ENCODE results near the gene PRDM2.

The PRDM2 gene

DNA sequence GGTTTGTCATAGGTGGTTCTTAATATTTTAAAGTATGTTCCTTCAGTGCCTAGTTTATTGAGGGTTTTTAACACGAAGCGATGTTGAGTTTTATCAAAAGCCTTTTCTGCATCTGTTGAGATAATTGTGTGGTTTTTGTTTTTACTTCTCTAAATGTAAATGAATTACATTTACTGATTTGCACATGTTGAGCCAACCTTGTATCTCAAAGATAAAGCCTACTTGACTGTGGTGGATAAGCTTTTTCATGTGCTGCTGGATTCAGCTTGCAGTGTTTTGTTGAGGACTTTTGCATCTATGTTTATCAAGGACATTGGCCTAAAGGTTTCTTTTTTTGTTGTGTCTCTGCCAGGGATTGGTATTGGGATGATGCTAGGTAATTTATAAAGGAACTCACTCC is 142.5 kb downstream of the PRDM2 start:
- no peak for TF ChIP-seq CTCF (IDR thresholded peaks at IDR 0.05; ENCODE audit: low read depth, low read length)
- DNase-seq (ENCODE audit: extremely low read depth, low read depth): no peak

DNA sequence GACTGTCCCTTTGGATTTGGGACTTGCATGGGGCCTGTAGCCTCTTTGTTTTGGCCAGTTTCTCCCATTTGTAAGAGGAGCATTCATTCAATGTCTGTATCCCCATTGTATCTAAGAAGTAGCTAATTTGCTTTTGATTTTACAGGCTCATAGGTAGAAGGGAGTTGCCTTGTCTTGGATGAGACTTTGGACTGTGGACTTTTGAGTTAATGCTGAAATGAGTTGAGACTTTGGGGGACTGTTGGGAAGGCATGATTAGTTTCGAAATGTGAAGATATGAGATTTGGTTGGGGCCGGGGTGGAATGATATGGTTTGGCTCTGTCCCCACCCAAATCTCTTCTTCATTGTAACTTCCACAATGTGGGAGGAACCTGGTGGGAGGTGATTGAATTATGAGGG is 151.7 kb downstream of the PRDM2 start:
- no peak for DNase-seq (ENCODE audit: extremely low read depth, low read depth)
- no peak for TF ChIP-seq CTCF (IDR thresholded peaks at IDR 0.05; ENCODE audit: low read depth, low read length)

GRCh38 chr1:13855554-13855953 is 155.6 kb downstream of the PRDM2 start:
- no peak for DNase-seq (ENCODE audit: extremely low read depth, low read depth)
- TF ChIP-seq CTCF (IDR thresholded peaks at IDR 0.05; ENCODE audit: low read depth, low read length): no peak

- DNase-seq (ENCODE audit: extremely low read depth, low read depth): no peak
- TF ChIP-seq CTCF (IDR thresholded peaks at IDR 0.05; ENCODE audit: low read depth, low read length): no peak
Observed at GRCh38 chr1:13860031-13860430, 160.0 kb downstream of the PRDM2 start.

DNA sequence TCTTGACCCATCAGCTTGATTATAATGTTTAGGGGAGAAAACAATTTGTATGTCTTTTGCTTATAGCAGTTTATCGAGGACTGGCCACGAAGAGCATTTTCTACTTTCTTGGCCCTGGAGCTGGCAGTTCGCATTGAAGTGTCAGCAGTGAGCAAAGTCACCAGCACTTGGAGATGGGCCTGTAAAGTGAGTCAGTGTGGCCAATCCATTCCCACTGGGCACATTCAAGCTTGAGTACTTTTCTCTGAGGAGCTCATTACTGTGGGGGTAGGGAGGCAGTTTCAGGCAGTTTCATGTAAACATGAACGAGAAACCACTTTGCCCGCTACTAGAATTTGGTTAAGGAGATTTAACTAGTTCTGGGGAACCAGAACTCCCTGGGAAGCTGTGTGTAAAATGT is 164.8 kb downstream of the PRDM2 start:
- DNase-seq (ENCODE audit: extremely low read depth, low read depth): no peak
- no peak for TF ChIP-seq CTCF (IDR thresholded peaks at IDR 0.05; ENCODE audit: low read depth, low read length)

GRCh38 chr1:13865851-13866250 is 165.9 kb downstream of the PRDM2 start:
- TF ChIP-seq CTCF (IDR thresholded peaks at IDR 0.05; ENCODE audit: low read depth, low read length): no peak
- DNase-seq (ENCODE audit: extremely low read depth, low read depth): no peak

DNA sequence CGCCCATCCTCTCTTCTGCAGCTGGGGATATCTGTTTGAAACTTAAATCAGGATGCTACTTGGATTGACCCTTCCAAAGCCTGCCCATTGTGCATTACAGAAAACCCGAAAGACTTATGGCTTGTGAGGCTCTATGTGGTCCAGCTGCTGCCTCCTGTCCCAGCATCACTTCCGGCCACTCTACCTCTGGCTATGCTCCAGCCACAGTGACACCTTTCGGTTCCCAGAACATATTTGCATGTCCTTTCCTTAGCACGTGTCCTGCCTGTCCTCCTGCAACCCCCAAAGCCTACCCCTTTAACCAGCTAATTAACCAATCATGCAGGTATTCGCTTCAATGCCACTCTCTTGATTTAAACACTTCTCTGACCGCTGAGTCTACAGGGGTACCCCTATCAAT is 167.6 kb downstream of the PRDM2 start:
- DNase-seq (ENCODE audit: extremely low read depth, low read depth): no peak
- TF ChIP-seq CTCF (IDR thresholded peaks at IDR 0.05; ENCODE audit: low read depth, low read length): no peak
